OCI-LY7 (cell line): ENCODE results near the gene FCMR.

ENCODE experiments used
- EZH2phosphoT487 ChIP-seq: fragments of 200-600 bp; sonication (generic); IDR thresholded peaks from 2 replicates; pipeline ENCODE4 v1.6.1; 2018; ENCODE audit warnings: low read depth, borderline replicate concordance, mild to moderate bottlenecking, mixed run types, antibody characterized with exemption, low read length, moderate library complexity, mixed read lengths
- TF ChIP-seq, protein P1 (sequence below): fragments of 200-600 bp; sonication (generic); conservative IDR thresholded peaks from 2 replicates; pipeline ENCODE4 v1.5.1; 2014; ENCODE audit warnings: mild to moderate bottlenecking, antibody characterized with exemption, low read length, moderate library complexity, mixed read lengths

- TF ChIP-seq, protein P1, sequence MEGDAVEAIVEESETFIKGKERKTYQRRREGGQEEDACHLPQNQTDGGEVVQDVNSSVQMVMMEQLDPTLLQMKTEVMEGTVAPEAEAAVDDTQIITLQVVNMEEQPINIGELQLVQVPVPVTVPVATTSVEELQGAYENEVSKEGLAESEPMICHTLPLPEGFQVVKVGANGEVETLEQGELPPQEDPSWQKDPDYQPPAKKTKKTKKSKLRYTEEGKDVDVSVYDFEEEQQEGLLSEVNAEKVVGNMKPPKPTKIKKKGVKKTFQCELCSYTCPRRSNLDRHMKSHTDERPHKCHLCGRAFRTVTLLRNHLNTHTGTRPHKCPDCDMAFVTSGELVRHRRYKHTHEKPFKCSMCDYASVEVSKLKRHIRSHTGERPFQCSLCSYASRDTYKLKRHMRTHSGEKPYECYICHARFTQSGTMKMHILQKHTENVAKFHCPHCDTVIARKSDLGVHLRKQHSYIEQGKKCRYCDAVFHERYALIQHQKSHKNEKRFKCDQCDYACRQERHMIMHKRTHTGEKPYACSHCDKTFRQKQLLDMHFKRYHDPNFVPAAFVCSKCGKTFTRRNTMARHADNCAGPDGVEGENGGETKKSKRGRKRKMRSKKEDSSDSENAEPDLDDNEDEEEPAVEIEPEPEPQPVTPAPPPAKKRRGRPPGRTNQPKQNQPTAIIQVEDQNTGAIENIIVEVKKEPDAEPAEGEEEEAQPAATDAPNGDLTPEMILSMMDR: no peak
- TF ChIP-seq EZH2phosphoT487: no peak
Measured at GRCh38 chr1:206880314-206880713, 41.4 kb downstream of the FCMR start.
